ENCODE data around the gene WASF3.

Gene WASF3

GRCh38 chr13:26548205-26548765 lies 9.2 kb upstream of the WASF3 start:
- DNase-seq, result peak; percentile 27

DNA sequence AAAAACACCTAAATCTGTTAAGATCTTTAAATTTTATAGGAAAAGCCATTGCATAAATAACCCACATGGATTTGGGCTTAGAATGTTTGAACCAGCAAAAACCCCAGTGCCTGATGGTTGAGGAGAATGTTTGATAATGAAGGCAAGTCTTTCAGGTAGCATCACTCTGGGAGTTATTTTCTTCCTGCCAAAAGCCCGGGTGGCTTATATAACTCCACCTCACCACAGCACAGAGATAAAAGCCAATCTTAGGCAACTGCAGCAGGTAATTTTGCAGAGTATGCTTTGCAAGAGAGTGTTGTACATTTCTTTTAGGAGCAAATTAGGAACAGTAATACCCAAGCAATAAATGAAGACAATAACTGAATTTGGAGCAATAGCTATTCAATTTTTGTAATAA lies 7.8 kb upstream of the WASF3 start:
- no peak for DNase-seq

GRCh38 chr13:26551255-26551860 lies 6.1 kb upstream of the WASF3 start:
- DNase-seq, result no peak

GRCh38 chr13:26555413-26555812 lies 2.1 kb upstream of the WASF3 start:
- no peak for DNase-seq

- no peak for DNase-seq
These were observed 461 bp upstream of the WASF3 start for GRCh38 chr13:26557051-26557392.

- peak; percentile 21 for DNase-seq
These were observed 757 bp downstream of the WASF3 start for GRCh38 chr13:26558074-26558805.

DNA sequence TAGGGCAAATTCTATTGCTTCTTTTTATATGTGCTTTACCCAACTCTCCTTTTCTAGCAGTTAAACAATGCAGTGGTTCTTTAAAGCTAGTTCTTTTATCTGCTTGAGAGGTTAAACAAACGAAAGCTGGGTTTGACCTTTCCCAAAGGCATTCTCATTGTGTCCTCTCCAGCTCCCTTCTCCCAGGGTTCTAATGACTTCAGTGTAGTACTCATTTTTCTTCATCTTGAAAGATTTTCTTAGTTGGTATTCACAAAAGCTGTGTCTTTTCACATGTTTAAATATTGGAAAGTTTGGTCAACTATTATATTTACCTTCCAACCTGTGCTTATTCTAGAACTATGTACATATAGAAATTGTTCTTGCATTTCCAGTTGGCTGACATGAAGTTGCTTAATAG lies 1.5 kb downstream of the WASF3 start:
- DNase-seq, result no peak

- DNase-seq, result no peak
These were observed 3.0 kb downstream of the WASF3 start for GRCh38 chr13:26560456-26560855.

- no peak for DNase-seq
These were observed 3.6 kb downstream of the WASF3 start for GRCh38 chr13:26561067-26561466.

GRCh38 chr13:26561651-26562511 lies 4.4 kb downstream of the WASF3 start:
- no peak for DNase-seq

DNA sequence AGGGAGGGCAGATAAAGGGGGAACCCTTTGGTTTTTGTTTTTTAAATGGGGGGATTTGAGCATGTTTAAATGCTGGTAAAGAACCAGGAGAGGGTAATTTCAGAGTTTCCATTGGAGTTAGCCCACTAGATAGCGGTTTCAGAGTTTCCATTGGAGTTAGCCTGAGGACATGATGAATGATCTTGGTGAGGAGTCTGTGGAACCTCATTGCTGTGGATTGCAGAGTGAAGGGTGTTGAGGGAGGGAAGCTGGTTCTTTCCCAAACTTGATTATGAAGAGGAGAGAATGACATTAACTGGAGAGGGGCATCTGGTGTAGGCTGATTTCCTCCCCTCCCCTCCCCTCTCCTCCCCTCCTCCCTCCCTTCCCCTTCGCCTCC lies 5.0 kb downstream of the WASF3 start:
- no peak for DNase-seq

DNA sequence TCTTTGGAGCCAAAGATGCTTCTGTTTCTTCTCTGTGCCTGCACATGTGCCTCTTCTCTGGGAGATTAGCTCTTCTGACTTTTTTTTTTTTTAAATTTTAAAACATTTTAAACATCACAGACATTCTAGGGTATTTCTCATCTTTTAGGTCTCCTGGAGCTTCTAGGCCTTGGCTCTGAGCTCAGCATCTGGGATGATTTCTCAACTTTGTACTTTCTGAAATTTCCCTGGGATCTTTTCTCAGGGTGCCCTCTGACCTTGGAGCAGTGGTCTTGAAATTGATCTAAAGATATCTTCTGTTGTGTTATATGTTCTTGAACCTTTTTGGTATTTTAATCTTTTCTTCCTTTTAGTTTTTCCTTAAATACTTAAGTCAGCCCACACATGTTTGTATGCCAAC lies 6.2 kb downstream of the WASF3 start:
- no peak for DNase-seq

DNA sequence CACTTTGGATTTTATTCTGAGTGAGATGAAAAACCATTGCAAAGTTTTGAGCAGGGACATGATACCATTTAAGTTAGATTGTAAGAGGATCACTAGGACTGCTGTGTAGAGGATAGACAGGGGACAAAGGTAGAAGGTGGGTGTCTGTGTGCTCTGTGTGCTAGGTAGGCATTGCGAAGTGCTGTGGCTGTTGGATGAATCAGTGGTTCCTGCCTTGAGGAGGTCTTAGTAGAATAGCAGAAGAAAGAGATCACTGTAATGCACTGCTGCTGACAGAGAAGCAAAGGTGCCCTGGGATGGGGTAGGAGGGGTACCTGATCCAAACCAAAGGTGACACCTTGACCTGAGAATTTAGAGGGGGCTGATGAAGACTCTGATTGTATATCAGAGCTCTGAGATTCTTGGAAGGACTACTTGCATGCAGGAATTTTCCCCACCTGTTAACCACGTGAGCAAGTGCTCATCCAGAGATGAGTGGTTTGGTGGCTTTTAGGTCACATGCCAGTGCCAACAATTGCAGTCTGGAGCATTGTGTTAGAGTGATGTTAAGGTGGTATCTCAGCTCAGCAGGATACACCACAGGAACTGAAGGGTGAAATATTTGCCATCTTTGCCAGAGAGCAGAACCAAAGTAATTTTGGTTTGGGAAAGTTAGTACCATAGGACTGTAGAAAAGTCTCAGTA lies 10.8 kb downstream of the WASF3 start:
- no peak for DNase-seq

- no peak for DNase-seq
These were observed 14.0 kb downstream of the WASF3 start for GRCh38 chr13:26571518-26571917.

DNA sequence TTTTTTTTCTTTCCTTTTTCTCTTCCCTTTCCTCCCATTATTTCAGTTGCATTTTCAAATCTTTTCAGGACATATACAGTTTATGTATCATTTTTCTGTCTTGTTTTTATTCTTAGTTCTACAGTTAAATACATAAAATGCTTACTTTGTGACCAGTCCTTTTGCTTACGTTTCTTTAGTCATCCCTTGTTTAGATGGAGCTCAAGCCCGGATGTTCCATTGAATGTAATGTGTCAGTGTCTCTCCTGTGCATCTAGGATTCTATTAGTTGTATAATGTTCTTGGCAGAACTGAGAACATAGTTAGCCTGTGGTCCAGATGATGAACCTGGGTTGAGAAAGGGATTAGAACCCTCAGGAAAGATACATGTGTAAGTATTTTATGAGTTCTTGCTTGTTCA lies 17.8 kb downstream of the WASF3 start:
- DNase-seq, result no peak

GRCh38 chr13:26579580-26579979 lies 22.1 kb downstream of the WASF3 start:
- DNase-seq, result no peak

DNA sequence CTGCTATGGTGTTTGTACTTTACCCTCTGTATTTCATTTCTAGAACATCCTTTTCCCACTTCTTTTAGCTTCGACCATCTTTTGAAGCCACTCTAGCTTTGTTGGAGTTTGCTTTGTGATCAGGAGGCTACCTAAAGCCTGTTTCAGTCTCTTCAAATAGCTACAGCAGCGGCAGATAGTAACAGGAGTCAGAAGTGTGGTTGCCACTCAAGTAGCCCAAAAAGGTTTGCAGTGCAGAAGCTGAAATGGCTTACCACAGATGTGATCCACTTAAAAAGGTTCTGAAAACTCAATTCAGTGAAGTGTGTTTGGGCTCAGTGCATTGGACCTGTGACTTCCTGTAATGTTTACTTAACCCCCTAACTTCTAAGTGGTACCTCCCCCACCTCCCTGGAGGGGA lies 26.2 kb downstream of the WASF3 start:
- DNase-seq, result no peak

DNA sequence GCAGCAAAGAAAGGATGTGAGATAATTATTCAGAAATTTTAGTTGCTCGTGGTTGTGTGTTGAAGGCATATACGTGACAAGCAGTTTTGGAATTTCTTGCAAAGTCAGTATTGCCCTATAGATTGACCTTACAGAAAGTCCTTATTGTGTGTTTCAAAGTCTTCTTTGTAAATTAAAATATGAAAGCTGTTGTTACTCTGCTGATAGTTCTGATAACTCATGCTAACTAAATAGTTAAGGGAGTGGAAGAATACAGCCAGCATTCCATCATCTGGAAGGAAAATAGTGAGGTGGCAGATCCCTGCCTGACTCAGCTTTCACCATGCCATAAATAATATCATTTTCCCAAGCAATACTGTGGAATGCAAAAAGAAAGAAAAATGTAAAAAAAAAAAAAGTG lies 27.2 kb downstream of the WASF3 start:
- DNase-seq, result no peak

DNA sequence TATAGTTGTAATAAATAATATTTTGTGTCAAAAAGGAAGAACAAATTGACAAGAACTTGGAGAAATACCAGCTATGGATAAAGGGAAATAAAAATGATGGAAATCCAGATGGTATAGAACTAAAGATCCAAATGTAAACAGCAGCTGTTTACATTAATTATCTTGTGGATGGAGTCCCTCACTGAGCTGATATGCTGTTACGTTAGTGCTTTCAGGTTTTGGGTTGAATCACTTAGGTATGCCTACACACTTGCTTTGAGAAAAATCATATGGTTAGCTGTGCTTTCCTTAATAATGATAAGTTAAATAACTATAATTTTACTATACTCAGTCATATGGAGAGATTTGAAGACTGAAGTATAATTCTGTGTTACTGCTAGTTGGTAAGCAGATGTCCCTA lies 27.7 kb downstream of the WASF3 start:
- DNase-seq, result no peak

DNA sequence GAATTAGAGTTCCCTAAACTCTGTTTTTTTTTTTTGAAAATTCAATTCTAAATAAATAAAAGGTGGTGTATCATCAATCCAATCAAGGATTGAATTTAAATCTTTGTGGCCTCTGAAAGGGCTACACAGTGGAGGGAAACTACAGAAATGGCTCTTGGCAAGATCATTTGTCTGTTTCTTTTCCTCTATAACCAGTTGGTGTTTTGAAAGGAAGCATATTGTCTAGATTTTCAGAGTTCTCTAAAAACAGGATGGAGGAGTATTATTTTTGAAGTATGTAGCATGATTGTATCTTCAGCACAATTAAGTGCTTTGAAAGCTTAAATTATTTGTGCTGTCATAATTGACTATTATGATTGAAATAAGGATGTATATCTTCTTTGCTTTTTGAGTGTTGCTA lies 29.8 kb downstream of the WASF3 start:
- DNase-seq, result no peak

GRCh38 chr13:26589226-26589625 lies 31.7 kb downstream of the WASF3 start:
- DNase-seq, result no peak

GRCh38 chr13:26589754-26590153 lies 32.3 kb downstream of the WASF3 start:
- no peak for DNase-seq

DNA sequence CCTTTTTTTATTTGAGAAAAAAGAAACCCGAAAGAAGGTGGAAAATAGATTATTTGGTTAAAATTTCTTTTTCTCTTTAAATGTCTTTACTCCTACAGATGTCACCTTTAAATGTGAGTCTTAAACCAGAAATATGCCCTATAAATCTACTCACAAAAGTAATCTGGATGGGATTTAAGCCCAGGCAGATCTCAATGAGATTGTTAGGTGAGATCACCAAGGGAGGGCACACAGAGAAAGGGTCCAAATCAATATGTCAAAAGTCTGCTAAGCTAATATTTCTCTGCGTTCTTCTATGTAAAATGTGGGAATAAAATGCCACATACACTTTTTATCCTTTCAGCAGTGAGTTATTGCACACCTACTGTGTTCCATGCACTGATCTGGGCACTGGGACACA lies 32.9 kb downstream of the WASF3 start:
- DNase-seq, result no peak

Measured in NCI-H526 treated with DMSO at 0.1 percent for 48 hours (cell line).